H9 (cell line): Measurements from ENCODE around the gene ARHGEF7. TPM values are rescaled to one million over a fixed set of nuclear protein-coding genes. Genes with fewer than 3 reads are reported as not detected.

Experiments
- DNase-seq: peaks from one replicate; pipeline ENCODE4 v3.0.0-alpha.2; 2017
- H2AFZ ChIP-seq: one replicate; pipeline ENCODE4 v1.6.1; 2013; ENCODE audit warnings: mild to moderate bottlenecking, low read length, control low read depth, moderate library complexity
- H2AK5ac ChIP-seq: 2 replicates; pipeline ENCODE4 v1.6.1; 2013; ENCODE audit warnings: low read length, control low read depth, mixed read lengths; ENCODE audit not compliant: insufficient read length
- H2BK120ac ChIP-seq: one replicate; pipeline ENCODE4 v1.6.1; 2013; ENCODE audit warnings: low read depth, mild to moderate bottlenecking, low read length, control low read depth, inconsistent platforms; ENCODE audit not compliant: poor library complexity, severe bottlenecking
- H2BK12ac ChIP-seq: 2 replicates; pipeline ENCODE4 v1.6.1; 2013; ENCODE audit warnings: low read length, control low read depth, mixed read lengths, low read depth; ENCODE audit not compliant: insufficient read length
- H2BK15ac ChIP-seq: 2 replicates; pipeline ENCODE4 v1.6.1; 2013; ENCODE audit warnings: low read depth, low read length, control low read depth
- H2BK20ac ChIP-seq: one replicate; pipeline ENCODE4 v1.6.1; 2013; ENCODE audit warnings: low read depth, mild to moderate bottlenecking, low read length, control low read depth, inconsistent platforms; ENCODE audit not compliant: poor library complexity, severe bottlenecking
- H2BK5ac ChIP-seq: 2 replicates; pipeline ENCODE4 v1.6.1; 2013; ENCODE audit warnings: low read length, control low read depth, mixed read lengths; ENCODE audit not compliant: insufficient read length
- H3K14ac ChIP-seq: 2 replicates; pipeline ENCODE4 v1.6.1; 2013; ENCODE audit warnings: low read length, control low read depth; ENCODE audit not compliant: insufficient read depth
- H3K18ac ChIP-seq: 2 replicates; pipeline ENCODE4 v1.6.1; 2013; ENCODE audit warnings: low read depth, mild to moderate bottlenecking, mixed read lengths, low read length, control low read depth; ENCODE audit not compliant: insufficient read length
- H3K23ac ChIP-seq: 2 replicates; pipeline ENCODE4 v1.6.1; 2013; ENCODE audit warnings: low read length, control low read depth, mixed read lengths, low read depth; ENCODE audit not compliant: insufficient read length
- H3K23me2 ChIP-seq: 2 replicates; pipeline ENCODE4 v1.6.1; 2013; ENCODE audit warnings: low read depth, mild to moderate bottlenecking, mixed read lengths, low read length, control low read depth; ENCODE audit not compliant: insufficient read length, poor library complexity, severe bottlenecking
- H3K27ac ChIP-seq: 2 replicates; pipeline ENCODE4 v1.5.1; 2013; ENCODE audit warnings: low read length, control low read depth, mixed read lengths, low read depth; ENCODE audit not compliant: insufficient read length
- H3K27me3 ChIP-seq: 2 replicates; pipeline ENCODE4 v1.6.1; 2013; ENCODE audit warnings: low read length, control low read depth, inconsistent platforms; ENCODE audit not compliant: insufficient read depth
- H3K4ac ChIP-seq: 2 replicates; pipeline ENCODE4 v1.6.1; 2013; ENCODE audit warnings: low read depth, mild to moderate bottlenecking, control low read depth, inconsistent platforms, low read length, moderate library complexity
- H3K4me1 ChIP-seq: 2 replicates; pipeline ENCODE4 v1.6.1; 2013; ENCODE audit warnings: low read length, control low read depth, inconsistent platforms; ENCODE audit not compliant: insufficient read depth
- H3K4me2 ChIP-seq: 2 replicates; pipeline ENCODE4 v1.6.1; 2013; ENCODE audit warnings: low read length, control low read depth, mixed read lengths; ENCODE audit not compliant: insufficient read length, insufficient read depth
- H3K56ac ChIP-seq: 2 replicates; pipeline ENCODE4 v1.6.1; 2013; ENCODE audit warnings: low read depth, mild to moderate bottlenecking, mixed read lengths, low read length, control low read depth; ENCODE audit not compliant: insufficient read length
- H3K79me1 ChIP-seq: 2 replicates; pipeline ENCODE4 v1.6.1; 2013; ENCODE audit warnings: low read depth, mild to moderate bottlenecking, moderate library complexity, low read length, control low read depth, inconsistent platforms; ENCODE audit not compliant: insufficient read depth, poor library complexity, severe bottlenecking
- H3K79me2 ChIP-seq: 2 replicates; pipeline ENCODE4 v1.6.1; 2013; ENCODE audit warnings: low read length, control low read depth, inconsistent platforms; ENCODE audit not compliant: insufficient read depth
- H3K9ac ChIP-seq: 2 replicates; pipeline ENCODE4 v1.6.1; 2013; ENCODE audit warnings: low read length, control low read depth, mixed read lengths; ENCODE audit not compliant: insufficient read length; ENCODE audit errors: extremely low read depth
- H3K9me3 ChIP-seq: one replicate; pipeline ENCODE4 v1.6.1; 2013; ENCODE audit warnings: low read depth, low read length, inconsistent platforms; ENCODE audit not compliant: control insufficient read depth
- H3T11ph ChIP-seq: one replicate; pipeline ENCODE4 v1.6.1; 2013; ENCODE audit warnings: mild to moderate bottlenecking, low read length, control low read depth, inconsistent platforms
- H4K20me1 ChIP-seq: one replicate; pipeline ENCODE4 v1.6.1; 2013; ENCODE audit not compliant: control insufficient read depth, insufficient read length, insufficient read depth
- H4K5ac ChIP-seq: 2 replicates; pipeline ENCODE4 v1.6.1; 2013; ENCODE audit warnings: low read depth, mild to moderate bottlenecking, mixed read lengths, low read length, control low read depth; ENCODE audit not compliant: insufficient read length
- H4K8ac ChIP-seq: replicated peaks from 2 replicates; pipeline ENCODE4 v1.6.1; 2013; ENCODE audit warnings: low read length, control low read depth, mixed read lengths, low read depth; ENCODE audit not compliant: insufficient read length
- H4K91ac ChIP-seq: 2 replicates; pipeline ENCODE4 v1.6.1; 2013; ENCODE audit warnings: low read depth, mild to moderate bottlenecking, moderate library complexity, mixed read lengths, low read length, control low read depth; ENCODE audit not compliant: insufficient read length
- H3K27ac Mint-ChIP-seq, 3 experiments: 2 replicates in 2 of 3; 3 replicates in 1 of 3; pipeline ENCODE4 v1.8.0; 2020 to 2021; ENCODE audit warnings: mixed read lengths in 3 of 3, mild to moderate bottlenecking in 1 of 3, moderate library complexity in 1 of 3
- H3K27me3 Mint-ChIP-seq: 2 replicates; pipeline ENCODE4 v1.8.0; 2021; ENCODE audit warnings: low read depth, mild to moderate bottlenecking, moderate library complexity, mixed read lengths
- H3K36me3 Mint-ChIP-seq, 3 experiments: 2 replicates in 2 of 3; 3 replicates in 1 of 3; pipeline ENCODE4 v1.8.0; 2020 to 2021; ENCODE audit warnings: low read depth in 3 of 3, mixed read lengths in 3 of 3; ENCODE audit not compliant: insufficient read depth in 1 of 3
- H3K4me1 Mint-ChIP-seq, 2 experiments: 2 replicates each; pipeline ENCODE4 v1.8.0; 2020; ENCODE audit warnings: mixed read lengths in 2 of 2
- H3K4me3 Mint-ChIP-seq, 2 experiments: 2 replicates in 1 of 2; 3 replicates in 1 of 2; pipeline ENCODE4 v1.8.0; 2020 to 2021; ENCODE audit warnings: mild to moderate bottlenecking in 2 of 2, mixed read lengths in 2 of 2, moderate library complexity in 1 of 2
- H3K9me3 Mint-ChIP-seq, 2 experiments: 2 replicates in 1 of 2; 3 replicates in 1 of 2; pipeline ENCODE4 v1.8.0; 2020; ENCODE audit warnings: mild to moderate bottlenecking in 2 of 2, mixed read lengths in 2 of 2, moderate library complexity in 1 of 2
- CTCF ChIP-seq: fragments of 200-600 bp; sonication (generic); conservative IDR thresholded peaks from 3 replicates; pipeline ENCODE4 v1.8.0; 2021; ENCODE audit warnings: antibody characterized with exemption, mild to moderate bottlenecking
- WGBS: extraction: QIAGEN DNeasy Blood & Tissue Kit; methylation state at CpG from one replicate; pipeline ENCODE4 v1.1.7; 2013; ENCODE audit warnings: missing lambda C conversion rate, low lambda C conversion rate, mixed read lengths; ENCODE audit not compliant: insufficient read length; ENCODE audit errors: extremely low coverage; 5-methylcytosine and 5-hydroxymethylcytosine counted together
- total RNA-seq: library from RNA; stranded (reverse); gene quantifications from 2 replicates; pipeline ENCODE4 v1.2.1, GENCODE V29; 2021

The ARHGEF7 gene
- total RNA-seq, 1 experiment from 2014 or later = 51.9 TPM

GRCh38 chr13:111177921-111178320 is 62.8 kb downstream of the ARHGEF7 start:
- DNase-seq = no peak
- no peak overlapping the region for H2BK12ac ChIP-seq
- no peak overlapping the region for H3T11ph ChIP-seq
- H3K4me1 Mint-ChIP-seq = peaks cover 9 to 15% of the 10 kb centered on the region in 2 experiments
- H2BK20ac ChIP-seq = no peak overlapping the region
- no peak for TF ChIP-seq CTCF
- no peak overlapping the region for H3K23ac ChIP-seq
- no peak overlapping the region for H4K8ac ChIP-seq
- H3K23me2 ChIP-seq = no peaks in the 10 kb centered on the region
- H3K4ac ChIP-seq = no peak overlapping the region
- no peak overlapping the region for H3K4me3 Mint-ChIP-seq
- H3K14ac ChIP-seq = no peak overlapping the region
- no peak overlapping the region for H2BK5ac ChIP-seq
- no CpG with 5 or more reads among the region's 6 CpGs for WGBS
- H3K4me1 ChIP-seq = no peaks in the 10 kb centered on the region
- no peak overlapping the region for H4K91ac ChIP-seq
- no peak overlapping the region for H3K56ac ChIP-seq
- no peak overlapping the region for H3K18ac ChIP-seq
- H2AK5ac ChIP-seq = no peak overlapping the region
- no peaks in the 10 kb centered on the region for H3K9me3 ChIP-seq
- no peak overlapping the region for H2BK15ac ChIP-seq
- peaks cover 2% of the 10 kb centered on the region for H4K20me1 ChIP-seq
- H3K79me1 ChIP-seq = peaks cover 7% of the 10 kb centered on the region
- no peaks in the 10 kb centered on the region for H3K9me3 Mint-ChIP-seq
- no peak overlapping the region for H3K9ac ChIP-seq
- no peaks in the 10 kb centered on the region for H3K27me3 Mint-ChIP-seq
- peaks cover 37% of the 10 kb centered on the region; the same call in 1 of the 2 replicates for H3K79me2 ChIP-seq
- no peak overlapping the region for H3K4me2 ChIP-seq
- no peak overlapping the region for H3K27ac ChIP-seq
- peak overlapping the region in 2 of 3 experiments; percentile 31 to 48; a peak in 2 of 7 replicates for H3K27ac Mint-ChIP-seq
- H2AFZ ChIP-seq = no peak overlapping the region
- no peaks in the 10 kb centered on the region for H3K27me3 ChIP-seq
- no peak overlapping the region for H2BK120ac ChIP-seq
- H3K36me3 Mint-ChIP-seq = peaks cover 4 to 8% (median 5%) of the 10 kb centered on the region in 3 experiments
- no peak overlapping the region for H4K5ac ChIP-seq
